GM12878 (cell line): ENCODE results near the gene TM4SF1. TPM values are rescaled to one million over a fixed set of nuclear protein-coding genes. Genes with fewer than 3 reads are reported as not detected.

Source experiments
- ATAC-seq: fragments of 200-7000 bp; cut with Tn5 transposase; 3 replicates; pipeline ENCODE4 v1.9.1; 2020; ENCODE audit warnings: mild to moderate bottlenecking, moderate library complexity
- BruUV-seq: library from RNA; stranded (reverse); fragments of 400-500 nt; replicated peaks from 2 replicates; lab custom pipeline; 2021; lab: Mats Ljungman, UMichigan
- CTCF ChIA-PET: fragments of 300-600 bp; sonication (Branson Sonifier 250); formaldehyde crosslinking; extraction: SDS; loops from one replicate; lab custom pipeline; 2021; ENCODE audit warnings: inconsistent platforms; lab: Yijun Ruan, JAX
- POLR2A ChIA-PET: fragments of 350-600 bp; formaldehyde crosslinking; extraction: SDS; loops from one replicate; lab custom pipeline; 2021; ENCODE audit warnings: inconsistent platforms; lab: Charles Lee
- RAD21 ChIA-PET: fragments of 300-600 bp; sonication (Branson Sonifier 250); formaldehyde crosslinking; loops from one replicate; lab custom pipeline; 2023; ENCODE audit warnings: antibody characterized with exemption; ENCODE audit not compliant: unreplicated experiment; lab: Charles Lee
- SMC1A ChIA-PET: fragments of 300-600 bp; sonication (Branson Sonifier 250); formaldehyde crosslinking; loops from one replicate; lab custom pipeline; 2023; ENCODE audit not compliant: unreplicated experiment, uncharacterized antibody; lab: Charles Lee
- DNase-seq: peaks from one replicate; pipeline ENCODE4 v3.0.0-alpha.2; 2011; ENCODE audit warnings: low read depth, low spot score
- FAIRE-seq: peaks from 3 replicates; lab custom pipeline; 2011; peaks lifted over from hg19 to GRCh38; lab: Jason Lieb, UNC
- H2AFZ ChIP-seq: 2 replicates; pipeline ENCODE4 v1.6.0; 2011; ENCODE audit warnings: low read depth, low read length, control low read depth; ENCODE audit not compliant: control insufficient read depth
- H3K27ac ChIP-seq: 2 replicates; pipeline ENCODE4 v1.5.1; 2011; ENCODE audit warnings: control low read depth; ENCODE audit not compliant: control insufficient read depth, insufficient read depth
- H3K27me3 ChIP-seq, 2 experiments: replicated peaks in 1 of 2; 2 replicates each; pipeline versions ENCODE4 v1.6.0 to v1.6.1; 2011; ENCODE audit warnings: low read length in 1 of 2; ENCODE audit not compliant: control insufficient read depth in 2 of 2, insufficient read depth in 2 of 2
- H3K36me3 ChIP-seq, 2 experiments: 2 replicates each; pipeline ENCODE4 v1.5.1; 2011; ENCODE audit warnings: low read length in 1 of 2; ENCODE audit not compliant: control insufficient read depth in 2 of 2, insufficient read depth in 2 of 2
- H3K4me1 ChIP-seq: 2 replicates; pipeline ENCODE4 v1.6.1; 2011; ENCODE audit warnings: mild to moderate bottlenecking, low read length, moderate library complexity, mixed read lengths; ENCODE audit not compliant: control insufficient read depth, insufficient read depth
- H3K4me2 ChIP-seq: 2 replicates; pipeline ENCODE4 v1.6.0; 2011; ENCODE audit warnings: control low read depth; ENCODE audit not compliant: control insufficient read depth, insufficient read depth
- H3K4me3 ChIP-seq: fragments of 200-600 bp; sonication (generic); 2 replicates; pipeline ENCODE4 v1.5.1; 2016
- H3K79me2 ChIP-seq: 2 replicates; pipeline ENCODE4 v1.6.0; 2011; ENCODE audit warnings: low read length; ENCODE audit not compliant: control insufficient read depth, insufficient read depth
- H3K9ac ChIP-seq: 2 replicates; pipeline ENCODE4 v1.8.0; 2011; ENCODE audit warnings: low read length, control low read depth, mixed read lengths; ENCODE audit not compliant: control insufficient read depth, insufficient read depth
- H3K9me3 ChIP-seq: replicated peaks from 3 replicates; pipeline ENCODE4 v1.5.1; 2011; ENCODE audit warnings: mild to moderate bottlenecking, low read length; ENCODE audit not compliant: control insufficient read depth, insufficient read depth
- H4K20me1 ChIP-seq: 2 replicates; pipeline ENCODE4 v1.6.0; 2011; ENCODE audit not compliant: control insufficient read depth, insufficient read depth
- BCLAF1 ChIP-seq: fragments of 450-650 bp; IDR thresholded peaks from 2 replicates; pipeline ENCODE4 v1.6.1; 2017; ENCODE audit warnings: antibody characterized with exemption, mild to moderate bottlenecking, moderate library complexity
- BHLHE40 ChIP-seq, 2 experiments: fragments of 450-650 bp in 1 of 2; IDR thresholded peaks; 2 replicates each; pipeline ENCODE4 v1.6.1; 2011 to 2017; ENCODE audit warnings: low read depth in 2 of 2, borderline replicate concordance in 1 of 2, improper control_type of control experiment in 1 of 2, low read length in 1 of 2, mild to moderate bottlenecking in 1 of 2
- ELK1 ChIP-seq: IDR thresholded peaks from 2 replicates; pipeline ENCODE4 v1.6.1; 2012; ENCODE audit warnings: low read depth, low read length, improper control_type of control experiment
- IRF5 ChIP-seq: fragments of 450-650 bp; IDR thresholded peaks from 2 replicates; pipeline ENCODE4 v1.6.1; 2017; ENCODE audit warnings: borderline replicate concordance
- JUND ChIP-seq: IDR thresholded peaks from 2 replicates; pipeline ENCODE4 v1.6.1; 2012; ENCODE audit warnings: low read depth, mild to moderate bottlenecking, low read length, improper control_type of control experiment, moderate library complexity
- KAT2A ChIP-seq: conservative IDR thresholded peaks from 2 replicates; pipeline ENCODE4 v1.6.1; 2011; ENCODE audit warnings: low read depth, low read length; ENCODE audit not compliant: control insufficient read depth
- KDM1A ChIP-seq: fragments of 200-600 bp; sonication (generic); IDR thresholded peaks from 2 replicates; pipeline ENCODE4 v1.6.1; 2016; ENCODE audit warnings: borderline replicate concordance
- LARP7 ChIP-seq: fragments of 450-650 bp; IDR thresholded peaks from 2 replicates; pipeline ENCODE4 v1.6.1; 2017; ENCODE audit warnings: mild to moderate bottlenecking
- MEF2A ChIP-seq: IDR thresholded peaks from 2 replicates; pipeline ENCODE4 v1.6.1; 2011; ENCODE audit warnings: low read depth, mild to moderate bottlenecking, low read length, moderate library complexity; ENCODE audit not compliant: insufficient read depth
- MEF2B ChIP-seq: fragments of 450-650 bp; IDR thresholded peaks from 2 replicates; pipeline ENCODE4 v1.6.1; 2018; ENCODE audit warnings: mild to moderate bottlenecking, moderate library complexity; ENCODE audit not compliant: partially characterized antibody, poor library complexity, severe bottlenecking
- NR2C1 ChIP-seq: fragments of 450-650 bp; IDR thresholded peaks from 2 replicates; pipeline ENCODE4 v1.6.1; 2017; ENCODE audit warnings: antibody characterized with exemption, mild to moderate bottlenecking, moderate library complexity
- NRF1 ChIP-seq: conservative IDR thresholded peaks from 2 replicates; pipeline ENCODE4 v1.6.1; 2011; ENCODE audit warnings: mild to moderate bottlenecking, low read depth, low read length, improper control_type of control experiment
- RELB ChIP-seq: fragments of 450-650 bp; IDR thresholded peaks from 2 replicates; pipeline ENCODE4 v1.6.1; 2017; ENCODE audit warnings: low read depth, mild to moderate bottlenecking, moderate library complexity
- SKIL ChIP-seq: fragments of 450-650 bp; IDR thresholded peaks from 2 replicates; pipeline ENCODE4 v1.6.1; 2017; ENCODE audit warnings: mild to moderate bottlenecking, low read depth, inconsistent platforms; ENCODE audit not compliant: poor library complexity, severe bottlenecking
- ZNF622 ChIP-seq: fragments of 450-650 bp; IDR thresholded peaks from 2 replicates; pipeline ENCODE4 v1.6.1; 2017; ENCODE audit warnings: mild to moderate bottlenecking, inconsistent platforms
- WGBS: methylation state at CpG from one replicate; pipeline ENCODE4 v1.1.6; 2016; ENCODE audit warnings: low lambda C conversion rate; ENCODE audit not compliant: insufficient replicate concordance, insufficient coverage; ENCODE audit errors: missing lambda C conversion rate; 5-methylcytosine and 5-hydroxymethylcytosine counted together
- in situ Hi-C: fragments of 300-500 bp; cut with MboI; formaldehyde crosslinking; loops from 9 replicates; pipeline ENCODE4 v1.14.3; 2018; ENCODE audit warnings: mixed read lengths
- intact Hi-C: fragments of 100-400 bp; cut with micrococcal nuclease; formaldehyde crosslinking; loops from one replicate; pipeline ENCODE4 v1.14.2; 2022; ENCODE audit not compliant: unreplicated experiment
- polyA plus RNA-seq, 11 experiments: library from polyadenylated mRNA; depleted of rRNA in 4 of 11; unstranded in 6 of 11; stranded (reverse) in 5 of 11; fragments of >200 nt; fragmentation: Nextera tagmentation in 4 of 11; fragmentation: Illumina TruSeq in 1 of 11; extraction: Ambion mirVana in 4 of 11; extraction: Trizol in 1 of 11; gene quantifications; 1 replicate in 1 of 11; 2 replicates in 10 of 11; pipeline versions ENCODE4 v1.2.1 to v1.2.3, GENCODE V29; 2011 to 2016; ENCODE audit warnings: inconsistent platforms in 2 of 11, missing spikeins in 2 of 11, low read depth in 1 of 11
- total RNA-seq, 4 experiments: library from RNA; depleted of rRNA in 3 of 4; stranded (reverse); fragments of >200 nt in 3 of 4; fragmentation: Illumina TruSeq in 1 of 4; extraction: Trizol in 1 of 4; gene quantifications; 2 replicates each; pipeline versions ENCODE4 v1.2.1 to v1.2.3, GENCODE V29; 2013 to 2021

TM4SF1 gene
- total and polyA plus RNA-seq, 10 of the 15 experiments (the other 5 are each of a cell fraction or from before 2014, with no cell fraction given) = 0.05 to 1.2 TPM; not detected in 8

- RAD21 ChIA-PET = interaction anchor here (1.4 to 1.7 kb wide), 2 partner anchors 83 to 84 kb away, joined by 5 read pairs; no protein-coding TSS in a partner anchor
- no peak for FAIRE-seq
- no peak for ATAC-seq
- CTCF ChIA-PET = interaction anchor here (1.1 to 1.7 kb wide), 2 partner anchors 84 to 91 kb away, joined by 3 to 11 read pairs; no protein-coding TSS in a partner anchor
- in situ Hi-C loops = no loop called here
- WGBS = 40% methylated on average over 6 of the region's 6 CpGs
- no peak for DNase-seq
- Histone ChIP-seq H3K36me3 (no peaks in the 10 kb centered on the region), H3K4me1 (no peaks in the 10 kb centered on the region), H3K27ac (no peak overlapping the region), H3K4me3 (no peak overlapping the region), H2AFZ (no peak overlapping the region), H3K9me3 (no peaks in the 10 kb centered on the region), H3K9ac (no peak overlapping the region), H3K79me2 (no peaks in the 10 kb centered on the region), H3K27me3 (no peaks in the 10 kb centered on the region), H3K4me2 (no peak overlapping the region), H4K20me1 (no peaks in the 10 kb centered on the region)
- POLR2A ChIA-PET = no interaction called here
- SMC1A ChIA-PET = interaction anchor here (0.8 to 1.1 kb wide), 4 partner anchors 13 to 83 kb away, joined by 3 to 5 read pairs (median 3); no protein-coding TSS in a partner anchor
- intact Hi-C loops = no loop called here
- BruUV-seq = no TSS peak
- TF ChIP-seq SKIL (no peak), MEF2B (no peak), MEF2A (no peak), JUND (no peak), ZNF622 (no peak), BCLAF1 (no peak), LARP7 (no peak), KDM1A (no peak), NR2C1 (no peak), NRF1 (no peak), BHLHE40 (IDR thresholded peaks at IDR 0.05; ENCODE audit: borderline replicate concordance in 1 of 2, low read depth in 2 of 2, low read length in 1 of 2) (no peak), ELK1 (no peak), RELB (no peak), KAT2A (no peak), IRF5 (no peak)
Observed at GRCh38 chr3:149396476-149396875, 19.0 kb upstream of the TM4SF1 start.
